Endothelial cell of umbilical vein (primary cell): ENCODE results near the gene SLC39A11. TPM values are rescaled to one million over a fixed set of nuclear protein-coding genes. Genes with fewer than 3 reads are reported as not detected.

Experiments
- BruUV-seq: library from RNA; stranded (reverse); fragments of 400-500 nt; replicated peaks from 2 replicates; lab custom pipeline; 2021; lab: Mats Ljungman, UMichigan
- CTCF ChIA-PET: fragments of 300-600, 350-600 bp; sonication (Branson Sonifier 250); formaldehyde crosslinking; loops from one replicate; lab custom pipeline; 2021; ENCODE audit warnings: antibody characterized with exemption, inconsistent platforms; lab: Charles Lee
- POLR2A ChIA-PET: fragments of 300-600, 350-600 bp; sonication (Branson Sonifier 250); formaldehyde crosslinking; loops from one replicate; lab custom pipeline; 2021; ENCODE audit warnings: antibody characterized with exemption, inconsistent platforms; lab: Charles Lee
- DNase-seq: peaks from one replicate; pipeline ENCODE4 v3.0.0-alpha.2; 2011; ENCODE audit warnings: low read depth, low spot score
- FAIRE-seq: peaks from 2 replicates; lab custom pipeline; 2011; peaks lifted over from hg19 to GRCh38; lab: Jason Lieb, UNC
- H2AFZ ChIP-seq: 2 replicates; pipeline ENCODE4 v1.6.0; 2012; ENCODE audit warnings: low read depth, low read length, control low read depth, inconsistent platforms
- H3K27ac ChIP-seq: 2 replicates; pipeline ENCODE4 v1.5.1; 2011; ENCODE audit warnings: low read depth, mild to moderate bottlenecking, control low read depth, low read length, moderate library complexity; ENCODE audit not compliant: insufficient read depth
- H3K27me3 ChIP-seq, 2 experiments: 2 replicates each; pipeline versions ENCODE4 v1.6.0 to v1.6.1; 2011; ENCODE audit warnings: low read length in 2 of 2, mixed read lengths in 1 of 2; ENCODE audit not compliant: control insufficient read depth in 2 of 2, insufficient read depth in 2 of 2
- H3K36me3 ChIP-seq, 2 experiments: 2 replicates in 1 of 2; 3 replicates in 1 of 2; pipeline ENCODE4 v1.5.1; 2011; ENCODE audit warnings: low read length in 2 of 2, mild to moderate bottlenecking in 1 of 2, moderate library complexity in 1 of 2; ENCODE audit not compliant: control insufficient read depth in 2 of 2, insufficient read depth in 2 of 2; ENCODE audit errors: extremely low read depth in 1 of 2
- H3K4me1 ChIP-seq: 3 replicates; pipeline ENCODE4 v1.5.1; 2011; ENCODE audit warnings: mild to moderate bottlenecking, low read length; ENCODE audit not compliant: control insufficient read depth, insufficient read depth; ENCODE audit errors: extremely low read depth
- H3K4me2 ChIP-seq: 2 replicates; pipeline ENCODE4 v1.6.1; 2011; ENCODE audit warnings: low read length, control low read depth, mixed read lengths; ENCODE audit not compliant: insufficient read depth
- H3K4me3 ChIP-seq, 3 experiments: fragments of 200-600 bp in 1 of 3; sonication (generic), shearing (Covaris generic) in 1 of 3; replicated peaks in 1 of 3; 2 replicates each; pipeline ENCODE4 v1.5.1; 2011 to 2016; ENCODE audit warnings: control low read depth in 3 of 3, low read length in 3 of 3, mild to moderate bottlenecking in 2 of 3, inconsistent platforms in 1 of 3, low read depth in 1 of 3, moderate library complexity in 1 of 3; ENCODE audit not compliant: insufficient read depth in 1 of 3
- H3K79me2 ChIP-seq: 2 replicates; pipeline ENCODE4 v1.6.0; 2012; ENCODE audit warnings: low read length, inconsistent platforms; ENCODE audit not compliant: control insufficient read depth, insufficient read depth
- H3K9ac ChIP-seq: replicated peaks from 2 replicates; pipeline ENCODE3; 2011; ENCODE audit warnings: low read length, control low read depth; ENCODE audit not compliant: insufficient read depth; ENCODE audit errors: extremely low read depth
- H3K9me1 ChIP-seq: replicated peaks from 3 replicates; pipeline ENCODE4 v1.6.0; 2011; ENCODE audit warnings: mild to moderate bottlenecking, low read length; ENCODE audit not compliant: control insufficient read depth, insufficient read depth; ENCODE audit errors: extremely low read depth
- H3K9me3 ChIP-seq: replicated peaks from 2 replicates; pipeline ENCODE4 v1.5.1; 2012; ENCODE audit warnings: low read length, inconsistent platforms; ENCODE audit not compliant: control insufficient read depth, insufficient read depth
- H4K20me1 ChIP-seq: replicated peaks from 2 replicates; pipeline ENCODE3; 2011; ENCODE audit warnings: mild to moderate bottlenecking, low read length; ENCODE audit not compliant: control insufficient read depth, insufficient read depth; ENCODE audit errors: extremely low read depth
- CTCF ChIP-seq, 2 donors: IDR thresholded peaks; 1 replicate in 1 of 2; 2 replicates in 1 of 2; pipeline ENCODE4 v1.5.1; 2011; ENCODE audit warnings: low read length in 2 of 2, mild to moderate bottlenecking in 2 of 2, moderate library complexity in 2 of 2, control low read depth in 1 of 2, inconsistent platforms in 1 of 2, low read depth in 1 of 2; ENCODE audit not compliant: insufficient read depth in 1 of 2; ENCODE audit errors: extremely low read depth in 1 of 2
- EZH2 ChIP-seq: IDR thresholded peaks from 2 replicates; pipeline ENCODE4 v1.6.1; 2012; ENCODE audit warnings: borderline replicate concordance, low read depth, mild to moderate bottlenecking, moderate library complexity, low read length, inconsistent platforms; ENCODE audit not compliant: severe bottlenecking
- FOS ChIP-seq: IDR thresholded peaks from 2 replicates; pipeline ENCODE4 v1.6.1; 2011; ENCODE audit warnings: mild to moderate bottlenecking, low read length, moderate library complexity, borderline replicate concordance; ENCODE audit not compliant: insufficient read depth
- GATA2 ChIP-seq: IDR thresholded peaks from 2 replicates; pipeline ENCODE4 v1.7.0; 2011; ENCODE audit warnings: low read depth, mild to moderate bottlenecking, moderate library complexity, mixed read lengths, low read length; ENCODE audit not compliant: insufficient read length, insufficient read depth
- JUN ChIP-seq: IDR thresholded peaks from 2 replicates; pipeline ENCODE4 v1.6.1; 2011; ENCODE audit warnings: borderline replicate concordance, low read depth; ENCODE audit not compliant: insufficient read length, insufficient read depth
- MAX ChIP-seq: IDR thresholded peaks from 2 replicates; pipeline ENCODE4 v1.6.1; 2011; ENCODE audit not compliant: insufficient read depth, insufficient read length
- MYC ChIP-seq: IDR thresholded peaks from one replicate; pipeline ENCODE4 v1.6.1; 2011; ENCODE audit warnings: mild to moderate bottlenecking, low read depth, low read length
- POLR2A ChIP-seq: IDR thresholded peaks from 2 replicates; pipeline ENCODE4 v1.6.1; 2012; ENCODE audit warnings: low read depth, mild to moderate bottlenecking, control low read depth, low read length
- POLR2AphosphoS5 ChIP-seq: IDR thresholded peaks from 2 replicates; pipeline ENCODE4 v1.6.1; 2012; ENCODE audit warnings: low read depth, mild to moderate bottlenecking, control low read depth, low read length, moderate library complexity; ENCODE audit not compliant: insufficient read depth
- dilution Hi-C: fragments of 300-500 bp; cut with MboI; formaldehyde crosslinking; loops from one replicate; pipeline ENCODE4 v1.15.0; 2019; ENCODE audit warnings: low sequenced_read_pairs; ENCODE audit not compliant: extremely low pct_ligation_motif_present
- intact Hi-C: fragments of 100-400 bp; cut with micrococcal nuclease; formaldehyde crosslinking; loops from one replicate; pipeline ENCODE4 v1.10.0; 2022
- polyA plus RNA-seq, 4 experiments: library from polyadenylated mRNA; depleted of rRNA in 3 of 4; stranded (reverse) in 3 of 4; unstranded in 1 of 4; fragments of >200 nt; gene quantifications; 2 replicates each; pipeline versions ENCODE4 v1.2.1 to v1.2.3, GENCODE V29; 2011 to 2012; ENCODE audit warnings: missing spikeins in 1 of 4
- total RNA-seq: library from RNA; stranded (reverse); gene quantifications from 2 replicates; pipeline ENCODE4 v1.2.3, GENCODE V29; 2021

The SLC39A11 gene
- total and polyA plus RNA-seq, 2 donors (not counting 3 experiments of a cell fraction or from before 2014, with no cell fraction given) = 8.1 to 11.9 TPM

- Histone ChIP-seq H3K27ac (no peak overlapping the region), H3K9me3 (no peaks in the 10 kb centered on the region), H3K79me2 (no peaks in the 10 kb centered on the region), H3K4me2 (no peak overlapping the region), H2AFZ (no peak overlapping the region), H3K9ac (no peak overlapping the region), H3K36me3 (no peaks in the 10 kb centered on the region), H3K9me1 (no peaks in the 10 kb centered on the region), H3K27me3 (no peaks in the 10 kb centered on the region), H3K4me3 (no peak overlapping the region), H3K4me1 (no peaks in the 10 kb centered on the region), H4K20me1 (no peaks in the 10 kb centered on the region)
- FAIRE-seq = no peak
- no TSS peak for BruUV-seq
- DNase-seq = no peak
- ChIA-PET CTCF (no interaction called here), POLR2A (no interaction called here)
- dilution Hi-C loops (no loop called here), intact Hi-C loops (no loop called here)
- TF ChIP-seq CTCF (IDR thresholded peaks at IDR 0.05; ENCODE audit: extremely low read depth in 1 of 2, insufficient read depth in 1 of 2, low read depth in 1 of 2, low read length in 2 of 2) (no peak), POLR2A (no peak), JUN (no peak), POLR2AphosphoS5 (no peak), GATA2 (no peak)
Observed at GRCh38 chr17:73111386-73111785, 18.9 kb upstream of the SLC39A11 start.

GRCh38 chr17:73107191-73107590 is 14.7 kb upstream of the SLC39A11 start:
- no peaks in the 10 kb centered on the region for H3K79me2 ChIP-seq
- H4K20me1 ChIP-seq = no peaks in the 10 kb centered on the region
- H3K27me3 ChIP-seq = no peaks in the 10 kb centered on the region
- no peaks in the 10 kb centered on the region for H3K4me1 ChIP-seq
- H3K36me3 ChIP-seq = no peaks in the 10 kb centered on the region
- BruUV-seq = no TSS peak
- ChIA-PET CTCF (no interaction called here), POLR2A (no interaction called here)
- intact Hi-C loops = no loop called here
- FAIRE-seq (no peak), DNase-seq (no peak)
- H3K9me1 ChIP-seq = no peaks in the 10 kb centered on the region
- no peak overlapping the region for H3K27ac ChIP-seq
- H3K9me3 ChIP-seq = no peaks in the 10 kb centered on the region
- H3K4me2 ChIP-seq = no peak overlapping the region
- TF ChIP-seq POLR2AphosphoS5 (no peak), JUN (no peak), POLR2A (no peak), FOS (no peak), MYC (no peak), EZH2 (no peak), MAX (no peak), CTCF (IDR thresholded peaks at IDR 0.05; ENCODE audit: extremely low read depth in 1 of 2, insufficient read depth in 1 of 2, low read depth in 1 of 2, low read length in 2 of 2) (no peak), GATA2 (no peak)
- dilution Hi-C loops = no loop called here
- H3K4me3 ChIP-seq = no peak overlapping the region
- H3K9ac ChIP-seq = no peak overlapping the region
- H2AFZ ChIP-seq = no peak overlapping the region
